ENCODE results near the gene ABTB2.

ABTB2 gene

DNA sequence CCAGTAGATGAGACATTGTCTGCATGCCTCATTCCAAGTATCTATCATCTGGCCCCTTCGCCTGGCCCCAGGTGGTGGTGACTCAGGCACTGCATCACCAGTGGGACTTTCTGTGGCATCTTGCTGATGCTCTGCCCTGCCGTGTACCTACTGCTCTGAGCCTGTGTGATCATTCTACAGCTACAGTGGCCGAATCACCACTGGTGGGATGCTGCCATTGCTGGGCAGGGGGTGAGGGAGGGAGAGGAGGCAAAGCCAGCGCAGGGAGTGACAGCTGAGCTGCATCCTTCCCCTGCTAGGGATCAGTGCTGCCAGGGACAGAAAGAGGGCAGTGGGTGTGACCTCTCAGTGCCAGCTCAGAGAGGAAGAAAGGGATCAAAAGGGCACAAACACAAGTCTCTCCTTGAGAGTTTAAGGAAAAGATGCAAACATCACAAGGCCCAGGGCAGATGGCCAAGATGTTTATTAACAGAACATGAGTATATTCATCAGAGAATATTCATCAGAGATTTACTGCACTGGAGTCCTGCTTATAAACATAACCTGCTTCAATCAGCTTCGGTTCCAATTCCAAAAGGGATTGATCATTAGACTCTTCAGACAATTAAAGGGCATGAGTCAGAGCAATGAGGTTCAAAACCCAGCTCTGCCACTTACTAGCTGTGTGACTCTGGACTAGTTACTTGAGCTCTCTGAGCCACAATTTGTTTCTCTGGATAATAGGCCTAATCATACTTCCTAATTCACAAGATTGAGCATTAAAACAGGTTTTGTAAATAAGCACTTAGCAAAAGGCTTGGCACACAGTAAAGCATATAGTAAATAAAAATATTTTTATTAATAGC lies 142.6 kb downstream of the ABTB2 start:
- no peak for DNase-seq (ENCODE audit: extremely low read depth, low read depth)
- TF ChIP-seq, protein P1, sequence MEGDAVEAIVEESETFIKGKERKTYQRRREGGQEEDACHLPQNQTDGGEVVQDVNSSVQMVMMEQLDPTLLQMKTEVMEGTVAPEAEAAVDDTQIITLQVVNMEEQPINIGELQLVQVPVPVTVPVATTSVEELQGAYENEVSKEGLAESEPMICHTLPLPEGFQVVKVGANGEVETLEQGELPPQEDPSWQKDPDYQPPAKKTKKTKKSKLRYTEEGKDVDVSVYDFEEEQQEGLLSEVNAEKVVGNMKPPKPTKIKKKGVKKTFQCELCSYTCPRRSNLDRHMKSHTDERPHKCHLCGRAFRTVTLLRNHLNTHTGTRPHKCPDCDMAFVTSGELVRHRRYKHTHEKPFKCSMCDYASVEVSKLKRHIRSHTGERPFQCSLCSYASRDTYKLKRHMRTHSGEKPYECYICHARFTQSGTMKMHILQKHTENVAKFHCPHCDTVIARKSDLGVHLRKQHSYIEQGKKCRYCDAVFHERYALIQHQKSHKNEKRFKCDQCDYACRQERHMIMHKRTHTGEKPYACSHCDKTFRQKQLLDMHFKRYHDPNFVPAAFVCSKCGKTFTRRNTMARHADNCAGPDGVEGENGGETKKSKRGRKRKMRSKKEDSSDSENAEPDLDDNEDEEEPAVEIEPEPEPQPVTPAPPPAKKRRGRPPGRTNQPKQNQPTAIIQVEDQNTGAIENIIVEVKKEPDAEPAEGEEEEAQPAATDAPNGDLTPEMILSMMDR (IDR thresholded peaks at IDR 0.05; ENCODE audit: low read depth, low read length), result no peak

DNA sequence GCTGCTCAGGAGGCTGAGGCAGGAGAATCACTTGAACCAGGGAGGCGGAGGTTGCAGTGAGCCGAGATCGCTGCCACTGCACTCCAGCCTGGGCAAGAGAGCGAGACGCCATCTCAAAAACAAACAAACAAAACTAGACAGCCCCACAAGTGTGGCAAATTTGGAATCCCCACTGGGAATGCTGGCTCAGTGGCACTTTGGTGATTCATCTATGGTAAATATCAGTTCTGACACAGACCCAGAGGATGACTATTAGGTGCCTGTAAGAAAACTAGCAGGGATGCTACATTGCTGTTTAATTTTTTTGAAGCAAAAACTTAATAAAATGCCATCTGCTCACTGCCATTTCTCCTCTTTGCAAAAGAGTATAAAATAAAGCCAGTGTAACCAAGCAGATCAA lies 144.4 kb downstream of the ABTB2 start:
- TF ChIP-seq, protein P1 (IDR thresholded peaks at IDR 0.05; ENCODE audit: low read depth, low read length), result no peak

DNA sequence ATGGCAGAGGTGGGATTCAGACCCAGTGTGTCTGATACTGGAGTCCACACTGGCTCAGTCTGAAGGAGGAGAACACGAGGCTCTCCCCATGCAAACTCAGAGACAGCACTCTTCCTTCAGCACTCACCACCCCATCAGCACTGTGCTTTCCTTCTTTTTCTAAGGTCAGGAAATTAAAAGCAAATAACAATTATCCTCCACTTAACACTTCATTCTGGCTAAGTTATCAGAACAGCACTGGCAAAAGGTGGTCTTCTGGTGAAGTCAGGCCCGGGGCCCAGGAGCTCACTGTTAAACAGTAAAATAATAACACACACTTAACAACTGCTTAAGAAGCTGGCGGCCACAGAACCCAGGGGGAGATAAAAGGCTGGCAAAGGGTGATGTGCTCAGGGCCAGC lies 145.2 kb downstream of the ABTB2 start:
- no peak for DNase-seq (ENCODE audit: extremely low read depth, low read depth)
- TF ChIP-seq, protein P1 (IDR thresholded peaks at IDR 0.05; ENCODE audit: low read depth, low read length), result no peak

More for the DNA sequence above, 144.4 kb downstream of the ABTB2 start:
- DNase-seq (ENCODE audit: extremely low read depth, low read depth), result no peak

DNA sequence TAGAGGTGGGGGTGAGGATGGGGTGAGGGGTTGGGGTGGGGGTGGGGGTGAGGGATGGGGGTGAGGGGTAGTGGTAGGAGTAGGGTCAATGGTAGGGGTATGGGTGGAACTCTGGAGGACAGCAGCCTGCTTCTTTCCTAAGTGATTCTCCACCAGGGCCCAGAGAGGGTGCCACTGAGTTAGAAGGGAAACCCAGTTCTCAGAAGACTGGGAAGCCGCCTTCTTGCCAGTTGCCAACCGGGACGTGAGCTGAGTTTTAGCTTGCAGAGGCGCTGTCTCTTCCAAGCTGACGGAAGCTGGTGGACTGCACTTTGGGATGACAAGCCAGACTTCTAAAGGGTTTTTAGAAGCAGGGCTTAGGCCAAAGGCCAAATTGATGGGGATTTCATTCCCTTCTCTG lies 148.0 kb downstream of the ABTB2 start:
- DNase-seq (ENCODE audit: extremely low read depth, low read depth), result no peak
- TF ChIP-seq, protein P1 (IDR thresholded peaks at IDR 0.05; ENCODE audit: low read depth, low read length), result no peak

DNA sequence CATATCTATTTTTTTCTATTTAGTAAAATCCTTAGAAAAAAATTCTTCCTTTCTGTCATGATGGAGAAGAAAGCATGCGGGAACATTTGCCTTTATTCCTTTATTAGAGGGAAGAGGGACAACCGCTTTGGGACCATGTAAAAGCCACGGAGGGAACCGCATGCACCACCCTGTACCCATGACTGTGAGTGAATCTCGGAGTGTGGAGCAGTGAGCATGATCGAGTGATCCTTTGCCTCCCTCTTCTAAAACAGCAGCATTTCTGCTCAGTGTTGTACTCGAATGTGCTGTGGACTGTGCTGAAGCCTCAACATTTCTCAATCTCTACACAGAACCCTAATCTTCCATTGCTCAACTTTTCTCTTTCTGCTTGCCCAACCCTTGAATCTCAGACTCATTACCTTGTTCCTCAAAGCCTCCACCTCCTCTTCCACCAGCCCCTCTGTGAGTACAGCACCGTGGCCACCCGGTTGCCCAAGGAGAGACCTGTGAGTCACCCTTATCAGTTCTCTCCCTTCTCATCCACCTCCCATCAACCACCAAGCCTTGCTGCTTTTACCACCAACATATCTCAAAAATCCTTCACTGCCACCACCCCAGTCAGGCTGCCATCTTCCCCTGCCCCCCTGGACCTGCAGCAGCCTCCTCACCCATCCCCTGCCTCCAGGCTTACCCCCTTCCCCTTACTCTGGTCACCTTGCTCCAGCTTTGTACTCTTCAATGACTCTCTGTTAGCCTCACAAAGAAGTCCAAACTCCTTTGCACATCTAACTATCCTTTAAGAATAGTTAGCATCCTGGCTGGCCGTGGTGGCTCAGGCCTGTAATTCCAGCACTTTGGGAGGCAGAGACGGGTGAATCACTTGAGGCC lies 149.3 kb downstream of the ABTB2 start:
- TF ChIP-seq, protein P1 (IDR thresholded peaks at IDR 0.05; ENCODE audit: low read depth, low read length), result no peak
- DNase-seq (ENCODE audit: extremely low read depth, low read depth), result no peak

DNA sequence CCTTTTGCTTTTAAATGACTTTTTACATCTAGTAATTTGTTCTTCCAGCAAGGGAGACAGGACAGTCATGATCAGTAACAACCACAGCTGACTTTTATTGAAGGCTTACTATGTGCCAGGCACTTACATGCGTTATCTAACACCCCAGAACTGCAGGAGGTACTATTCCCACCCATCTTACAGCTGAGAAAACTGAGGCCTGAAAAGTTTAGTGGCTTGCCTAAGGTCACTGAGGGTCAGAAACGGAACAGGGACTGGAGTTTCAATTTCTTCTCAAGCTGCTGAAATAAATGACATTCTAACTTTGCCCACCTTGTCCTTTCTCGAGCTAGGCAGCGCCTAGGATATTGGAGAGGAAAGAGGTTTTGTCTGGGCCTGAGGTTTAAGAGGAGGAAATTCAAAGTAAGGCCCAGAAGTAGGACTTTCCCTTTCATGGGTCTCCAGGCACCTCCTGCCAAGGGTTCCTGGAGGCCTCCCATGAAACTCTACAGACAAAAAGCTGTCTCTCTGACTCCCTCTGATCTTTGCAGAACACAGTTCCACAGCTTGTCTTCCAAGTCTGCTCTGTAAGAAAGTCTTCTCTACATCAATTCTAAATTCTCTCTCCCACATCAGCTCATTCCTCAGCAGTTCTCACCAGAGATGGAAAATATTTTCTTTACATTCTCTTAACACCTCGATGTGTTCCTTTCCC lies 150.2 kb downstream of the ABTB2 start:
- TF ChIP-seq, protein P1 (IDR thresholded peaks at IDR 0.05; ENCODE audit: low read depth, low read length), result no peak
- DNase-seq (ENCODE audit: extremely low read depth, low read depth), result no peak

Measured in AG09319 (cell line).